ENCODE measurements around the gene AGBL4.
"Not testable (repeated sequence)": the region's sequence is repeated elsewhere in the genome, so short reads cannot be mapped to it uniquely, and the experiment has no call there.

Gene AGBL4

DNA sequence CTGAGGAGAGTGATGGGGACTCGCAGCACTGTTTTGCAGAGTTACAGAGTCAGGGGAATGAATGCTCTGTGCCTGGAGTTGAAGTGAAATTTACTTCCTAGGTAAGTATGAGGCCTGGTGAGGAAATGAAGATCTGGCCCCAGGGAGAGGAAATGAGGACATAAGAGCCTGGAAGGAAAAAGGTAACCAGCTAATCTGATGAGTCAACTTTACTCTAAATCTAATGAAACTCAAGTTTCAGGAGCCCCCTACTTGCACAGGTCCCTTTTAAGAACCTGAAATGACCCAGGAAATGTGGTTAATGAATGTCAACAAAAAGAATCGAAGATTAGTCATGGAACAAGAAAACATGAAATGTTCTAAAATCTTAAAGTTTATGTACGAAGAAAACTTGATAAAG, 599.0 kb downstream of the AGBL4 start:
- DNase-seq = no peak

DNA sequence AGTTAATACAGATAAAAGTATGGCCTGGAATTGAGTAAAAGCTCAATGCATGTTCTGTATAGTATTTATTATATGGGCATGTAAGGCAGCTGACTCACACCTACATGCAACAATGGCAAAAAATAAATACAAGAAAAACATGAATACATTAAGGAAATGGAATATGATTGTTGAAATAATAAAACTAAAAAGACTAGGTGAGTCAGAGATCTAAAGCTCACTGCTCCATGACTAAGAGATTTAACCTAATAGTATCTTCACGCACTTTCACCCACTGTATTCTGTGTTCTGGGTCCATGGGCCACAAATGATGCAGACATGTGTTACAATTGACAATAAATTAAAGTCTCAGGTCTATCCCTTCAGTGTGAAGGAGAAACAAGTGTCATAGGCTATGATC, 607.0 kb downstream of the AGBL4 start:
- DNase-seq = no peak

DNA sequence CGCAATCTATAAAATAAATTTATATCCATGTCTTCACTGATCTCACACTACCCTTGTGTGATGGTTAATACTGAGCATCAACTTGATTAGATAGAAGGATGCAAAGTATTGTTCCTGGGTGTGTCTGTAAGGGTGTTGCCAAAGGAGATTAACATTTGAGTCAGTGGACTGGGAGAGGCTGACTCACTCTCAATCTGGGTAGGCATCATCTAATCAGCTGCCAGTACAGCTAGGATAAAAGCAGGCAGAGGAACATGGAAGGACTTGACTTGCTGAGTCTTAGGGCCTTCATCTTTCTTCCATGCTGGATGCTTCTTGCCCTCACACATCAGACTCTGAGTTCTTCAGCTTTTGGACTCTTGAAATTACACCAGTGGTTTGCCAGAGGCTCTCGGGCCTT, 615.4 kb downstream of the AGBL4 start:
- DNase-seq = no peak

DNA sequence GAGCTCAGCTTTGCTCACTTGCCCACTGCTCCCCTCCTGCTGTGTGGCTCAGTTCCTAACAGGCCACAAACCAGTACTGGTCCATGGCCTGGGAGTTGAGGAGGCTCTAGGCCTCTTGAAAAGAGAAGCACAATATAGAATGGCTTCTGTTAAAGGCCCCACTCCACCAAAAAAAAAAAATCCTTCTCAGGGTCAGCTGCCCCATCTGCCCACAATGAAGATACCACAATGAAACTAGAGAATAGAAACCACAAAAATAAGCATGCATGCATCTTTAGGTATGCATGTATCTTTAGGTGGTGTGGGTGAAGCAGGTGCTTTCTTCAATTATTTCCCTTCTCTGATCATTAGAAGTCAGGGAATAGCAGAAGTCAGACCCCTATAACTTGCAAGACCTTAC, 626.7 kb downstream of the AGBL4 start:
- DNase-seq = no peak

DNA sequence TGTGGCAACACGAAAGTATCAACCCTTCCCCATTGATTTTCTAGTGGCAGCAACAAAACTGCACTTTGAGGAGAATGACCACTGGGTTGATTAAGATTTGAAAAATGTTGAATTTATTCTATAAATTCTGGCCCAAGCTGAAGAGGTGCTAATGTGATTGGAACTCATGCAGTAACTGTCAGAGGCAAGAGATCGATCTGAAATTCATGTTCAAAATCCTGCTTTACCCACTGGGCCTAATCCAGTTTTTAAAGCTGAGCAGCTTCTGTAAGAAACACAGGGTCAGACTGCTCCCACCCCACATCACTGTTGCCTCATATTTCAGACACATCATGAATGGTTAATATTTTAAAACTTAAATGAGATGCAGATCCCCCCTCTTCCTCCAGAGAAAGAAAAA, 629.6 kb downstream of the AGBL4 start:
- no peak for DNase-seq

DNA sequence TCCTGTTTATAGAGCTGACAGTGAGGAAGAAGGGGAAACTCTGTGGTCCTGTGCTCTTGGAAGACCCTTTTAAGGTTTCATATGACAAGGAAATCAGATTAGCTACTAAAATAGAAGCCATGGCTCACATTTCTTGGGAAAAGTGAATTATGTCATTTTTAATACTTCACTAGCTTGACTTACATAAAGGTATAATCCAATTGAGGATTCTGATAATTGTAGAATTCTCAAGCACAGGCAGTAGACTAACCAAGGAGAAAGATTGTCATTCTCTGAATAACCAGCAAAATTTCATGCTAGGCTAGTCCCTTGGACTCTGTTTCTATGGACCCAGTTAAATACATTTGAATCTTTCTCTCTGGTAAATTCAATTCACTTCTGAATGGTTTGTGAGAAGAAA, 634.1 kb downstream of the AGBL4 start:
- no peak for DNase-seq

DNA sequence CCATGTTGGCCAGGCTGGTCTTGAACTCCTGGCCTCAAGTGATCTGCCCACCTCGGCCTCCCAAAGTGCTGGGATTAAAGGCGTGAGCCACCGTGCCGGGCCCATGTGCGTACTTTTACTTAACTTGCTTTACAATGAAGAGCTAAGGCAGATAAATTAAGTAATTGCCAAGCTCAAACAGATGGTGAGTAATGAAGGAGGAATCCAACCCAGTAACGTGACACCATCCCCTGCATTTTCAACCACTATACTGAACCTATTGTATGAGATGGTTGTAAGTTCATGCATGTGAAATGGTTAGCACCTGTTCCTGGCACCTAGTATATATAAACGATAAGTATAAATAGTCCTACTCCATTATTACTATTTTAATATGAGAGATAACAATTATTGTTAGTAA, 659.1 kb downstream of the AGBL4 start:
- peak; percentile 65 for DNase-seq

DNA sequence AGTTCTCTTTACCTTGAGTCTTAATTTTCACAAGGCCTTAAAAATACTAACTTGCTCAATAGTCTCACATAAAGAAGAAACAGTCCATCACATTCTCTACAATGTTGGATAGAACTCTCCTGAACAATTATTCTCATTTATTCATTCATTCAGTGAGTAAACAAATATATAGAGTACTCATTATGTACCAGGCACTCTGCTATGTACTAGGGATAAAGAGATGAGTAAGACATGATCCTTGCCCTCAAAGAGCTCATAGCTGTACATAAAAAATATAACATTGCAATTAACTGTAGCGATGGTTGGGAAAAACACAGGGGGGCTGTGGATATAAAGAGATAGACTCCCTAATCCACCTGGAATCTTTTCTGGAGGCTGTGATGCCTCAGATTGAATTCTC, 660.1 kb downstream of the AGBL4 start:
- DNase-seq = peak; percentile 4

DNA sequence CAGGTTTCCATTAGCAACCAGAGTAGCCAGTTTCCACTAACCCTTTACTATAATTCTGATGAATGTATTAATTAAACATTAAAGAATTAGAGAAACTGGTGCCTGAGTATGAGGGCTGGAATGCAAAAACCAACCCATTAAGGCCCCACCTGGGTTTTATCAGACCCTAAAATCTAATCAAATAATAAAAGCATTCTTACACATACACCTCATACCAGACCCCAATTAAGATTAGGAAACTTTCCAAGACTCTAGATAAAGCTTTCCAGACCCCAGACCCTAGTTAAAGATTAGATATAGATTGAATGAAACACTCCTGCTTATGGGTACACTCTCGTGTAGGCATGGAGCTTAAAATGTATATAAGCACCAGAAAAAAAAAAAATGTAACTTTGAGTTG, 665.7 kb downstream of the AGBL4 start:
- no peak for DNase-seq

DNA sequence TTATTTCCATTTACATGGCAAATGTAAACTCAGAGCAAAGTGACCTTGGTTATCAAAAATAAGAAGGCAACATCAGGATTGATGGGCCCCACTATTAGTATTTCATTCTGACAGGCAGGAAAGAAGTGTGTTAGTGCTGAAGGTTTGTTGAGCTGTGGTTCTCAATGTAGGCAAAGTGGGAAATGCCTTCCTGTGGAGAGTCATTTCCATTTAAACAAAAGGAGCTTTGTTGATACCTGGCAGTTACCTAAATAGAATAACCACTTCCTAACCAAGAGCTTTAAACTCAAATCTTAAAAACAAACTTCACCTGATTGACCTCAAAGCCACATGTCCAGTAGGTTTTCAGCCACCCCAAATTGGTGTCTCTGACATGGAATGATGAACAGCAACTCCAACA, 667.2 kb downstream of the AGBL4 start:
- no peak for DNase-seq

DNA sequence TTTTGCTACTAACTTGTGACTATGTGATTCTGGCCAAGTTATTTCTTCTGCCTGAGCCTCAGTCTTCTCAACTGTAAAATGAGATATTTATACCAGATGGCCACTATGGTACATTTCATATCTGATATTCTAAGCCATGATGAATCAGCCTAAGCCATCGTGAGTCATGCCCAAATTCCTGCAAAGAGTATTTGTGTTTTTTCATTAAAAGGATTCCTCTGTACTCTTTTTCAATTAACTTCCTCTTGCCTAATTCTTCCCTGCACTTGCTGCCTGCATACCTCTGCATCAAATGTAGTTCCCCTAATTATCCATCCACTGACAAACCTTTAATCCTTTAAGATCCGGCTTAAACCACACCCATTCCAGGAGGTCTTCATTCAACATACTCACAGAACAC, 672.0 kb downstream of the AGBL4 start:
- DNase-seq = no peak

DNA sequence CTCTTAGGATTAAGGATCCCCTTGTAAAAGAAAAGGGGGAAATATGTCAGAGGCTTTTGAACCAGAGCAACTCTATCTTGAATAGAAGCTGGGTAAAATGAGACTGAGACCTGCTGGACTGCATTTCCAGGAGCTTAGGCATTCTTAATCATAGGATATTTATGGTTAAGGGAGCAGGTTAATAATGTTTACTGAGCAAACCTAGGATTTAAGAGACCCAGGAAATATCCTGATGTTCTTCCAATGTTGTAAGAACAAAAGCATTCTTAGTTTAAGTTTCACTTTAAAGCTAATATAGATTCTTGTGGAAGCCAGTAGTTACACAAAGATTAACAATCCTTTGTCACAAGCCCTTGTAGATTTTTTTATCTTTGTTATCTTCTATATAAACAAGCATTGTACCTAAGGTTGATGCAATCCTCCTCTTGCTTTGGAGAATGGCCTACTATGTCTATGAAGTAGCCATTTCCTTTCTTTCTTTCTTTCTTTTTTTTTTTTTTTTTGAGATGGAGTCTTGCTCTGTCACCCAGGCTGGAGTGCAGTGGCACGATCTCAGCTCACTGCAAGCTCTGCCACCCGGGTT, 676.9 kb downstream of the AGBL4 start:
- no peak for DNase-seq

DNA sequence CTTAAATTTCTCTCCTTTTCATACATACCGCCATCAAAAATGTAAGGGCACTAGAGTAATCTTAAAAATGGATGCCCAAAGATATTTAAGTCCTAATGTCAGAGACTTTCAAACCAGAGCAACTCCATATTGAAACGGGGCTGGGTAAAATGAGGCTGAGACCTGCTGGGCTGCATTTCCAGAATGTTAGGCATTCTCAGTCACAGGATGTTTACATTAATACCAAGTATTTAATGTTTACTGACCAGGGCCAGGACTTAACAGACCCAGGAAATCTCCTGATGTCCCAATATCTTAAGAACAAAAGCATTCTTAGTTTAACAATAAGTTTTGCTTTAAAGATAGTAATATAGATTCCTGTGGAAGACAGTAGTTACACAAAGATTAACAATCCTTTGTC, 683.2 kb downstream of the AGBL4 start:
- no peak for DNase-seq

DNA sequence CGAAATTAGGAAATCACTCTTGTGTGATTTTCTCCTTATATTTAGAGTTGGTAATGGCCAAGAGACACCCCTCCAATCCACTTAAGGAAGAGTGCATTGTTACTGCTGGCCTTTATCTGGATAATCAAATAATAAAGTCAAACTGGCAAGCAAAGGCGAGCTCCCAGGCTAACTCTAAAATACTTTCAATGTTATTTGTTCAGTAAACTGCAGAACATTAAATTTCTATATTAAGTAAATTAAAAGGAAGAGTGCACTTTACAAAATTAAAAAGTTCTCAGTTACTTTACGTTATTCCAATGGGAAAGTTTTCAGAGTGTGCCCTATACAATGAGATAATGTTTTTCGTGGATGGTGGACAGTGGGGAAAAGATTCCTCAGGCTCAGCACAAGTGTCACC, 684.7 kb downstream of the AGBL4 start:
- DNase-seq = no peak

DNA sequence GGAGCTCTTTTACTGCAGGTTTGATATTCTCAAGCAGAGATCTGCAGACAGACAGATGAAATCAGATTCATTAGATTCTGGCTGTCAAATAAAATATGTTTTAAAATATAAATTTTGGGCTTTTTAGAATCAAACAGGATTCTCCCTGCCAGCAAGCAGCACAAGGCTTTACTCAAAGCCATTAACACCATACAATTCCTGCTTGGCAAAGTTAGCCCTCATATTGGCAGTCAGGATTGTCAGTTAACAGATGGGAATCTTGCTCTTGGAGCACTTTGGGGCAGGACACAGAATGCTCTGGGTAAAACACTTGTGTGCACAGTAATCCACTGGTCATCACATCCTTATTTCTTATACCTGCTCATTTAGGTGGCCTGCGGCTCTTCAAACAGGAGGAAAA, 686.5 kb downstream of the AGBL4 start:
- DNase-seq = no peak

DNA sequence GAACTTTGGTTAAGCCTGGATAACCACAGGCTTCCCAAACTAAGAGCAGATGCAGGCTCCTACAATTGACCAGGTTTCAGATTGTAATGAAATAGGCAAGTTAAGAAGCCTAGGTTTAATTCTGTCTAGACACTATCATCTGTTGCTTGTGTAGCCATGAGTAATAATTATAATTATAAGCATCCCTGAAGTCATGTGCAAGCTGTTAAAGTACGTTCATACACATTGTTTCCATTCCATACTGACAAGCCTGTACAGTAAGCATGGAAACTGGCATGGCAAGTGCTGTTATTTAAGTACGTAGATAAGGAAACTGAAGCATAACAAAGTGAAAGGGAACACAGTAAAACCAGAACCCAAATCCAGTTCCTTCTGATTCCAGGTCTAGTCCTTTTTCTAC, 689.8 kb downstream of the AGBL4 start:
- peak; percentile 18 for DNase-seq

DNA sequence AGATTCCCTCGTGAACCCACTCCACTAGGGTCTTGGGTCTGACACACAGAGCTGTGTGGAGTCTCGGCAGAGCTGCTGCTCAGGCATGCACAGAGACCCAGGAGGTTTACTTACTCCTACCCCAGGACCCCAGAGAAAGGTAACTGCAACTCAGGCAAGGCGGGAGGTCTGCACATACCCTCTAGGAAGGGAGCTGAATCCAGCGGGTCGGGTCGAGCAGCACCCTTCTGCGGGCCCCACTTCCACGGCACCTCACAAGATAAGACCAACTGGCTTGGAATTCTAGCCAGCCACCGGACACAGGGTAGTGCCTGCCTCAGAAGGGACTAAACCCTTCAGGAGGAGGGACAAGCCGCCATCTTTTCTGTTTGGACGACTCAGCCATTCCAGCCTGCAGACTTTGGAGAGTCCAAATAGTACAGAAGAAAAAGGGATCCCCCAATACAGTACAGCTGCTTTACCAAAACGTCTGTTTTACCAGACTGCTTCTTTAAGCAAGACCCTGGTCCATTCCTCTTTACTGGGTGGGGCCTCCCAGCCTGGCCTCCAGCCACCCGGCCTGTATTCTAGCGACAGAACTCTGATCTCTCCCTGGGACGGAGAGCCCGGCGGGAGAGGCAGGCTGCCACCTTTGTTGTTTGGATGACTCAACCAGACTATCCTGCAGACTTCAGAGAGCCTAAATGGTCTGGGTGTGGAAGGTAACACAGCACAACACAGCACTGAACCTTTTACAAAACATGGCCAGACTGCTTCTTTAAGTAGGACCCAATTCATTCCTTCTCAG, 692.5 kb downstream of the AGBL4 start:
- peak; percentile 0 for DNase-seq

DNA sequence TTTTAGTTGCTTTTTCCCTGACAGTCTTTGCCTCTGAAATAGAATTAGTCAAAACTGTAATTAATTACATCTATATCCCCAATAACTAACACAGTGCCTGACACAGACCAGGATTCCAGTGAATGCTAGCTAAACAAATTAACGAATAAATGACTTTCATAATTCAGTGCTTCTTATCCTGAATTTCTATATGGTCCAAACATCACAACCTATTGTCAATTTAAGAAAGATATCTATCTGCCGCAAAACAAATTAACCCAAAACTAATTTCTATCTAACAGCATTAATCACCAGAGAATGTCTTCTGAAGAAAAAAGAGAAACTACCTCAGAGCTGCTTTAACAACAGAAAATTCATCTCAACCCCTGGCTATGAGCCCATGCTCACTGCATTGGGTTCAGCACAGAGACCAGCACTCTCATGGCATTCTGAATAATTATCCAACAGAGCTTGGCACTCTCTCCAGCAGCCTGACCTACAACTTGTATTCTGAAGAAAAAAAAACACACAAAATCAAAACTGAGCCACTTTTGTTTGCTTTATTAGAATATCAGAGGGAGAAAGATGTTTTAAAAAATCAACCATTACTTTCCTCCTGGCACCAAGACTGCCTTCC, 699.7 kb downstream of the AGBL4 start:
- no peak for DNase-seq

DNA sequence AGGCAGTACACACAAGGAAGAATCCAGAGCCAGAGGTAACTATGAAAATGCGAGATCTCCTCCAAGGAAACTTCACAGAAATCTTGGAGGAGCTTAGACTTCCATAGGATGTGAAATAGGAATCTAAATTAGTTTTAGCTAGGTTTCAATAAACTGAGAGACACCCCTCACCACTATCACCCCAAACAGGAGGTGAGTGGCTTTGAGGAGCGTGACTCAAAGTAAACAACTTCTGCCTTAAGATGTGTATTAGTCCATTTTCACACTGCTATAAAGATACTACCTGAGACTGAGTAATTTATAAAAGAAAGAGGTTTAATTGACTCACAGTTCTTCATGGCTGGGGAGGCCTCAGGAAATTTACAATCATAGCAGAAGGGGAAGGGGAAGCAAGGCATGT, 703.3 kb downstream of the AGBL4 start:
- DNase-seq = not testable (repeated sequence)

DNA sequence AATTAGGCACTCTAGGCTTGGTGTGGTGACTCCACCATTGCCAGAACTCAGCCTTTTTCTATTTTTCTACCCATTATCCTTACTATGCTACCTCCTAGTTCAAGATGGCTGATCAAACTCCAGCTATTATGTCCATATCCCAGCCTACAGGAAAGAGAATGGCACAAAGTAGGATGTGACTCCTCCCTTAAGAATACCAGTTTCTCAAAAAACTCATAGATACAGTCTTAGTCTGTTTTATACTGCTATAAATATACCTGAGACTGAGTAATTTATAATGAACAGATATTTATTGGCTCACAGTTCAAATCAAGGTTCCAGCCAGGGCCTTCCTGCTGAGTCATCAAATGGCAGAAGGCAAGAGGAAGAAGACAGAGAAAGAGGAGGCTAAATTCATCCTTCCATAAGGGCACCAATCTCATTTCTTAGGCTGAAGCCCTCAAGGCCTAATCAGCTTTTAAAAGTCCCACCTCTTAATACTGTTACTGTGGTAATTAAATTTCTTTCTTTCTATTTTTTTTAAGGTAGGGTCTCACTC, 704.3 kb downstream of the AGBL4 start:
- DNase-seq = no peak

DNA sequence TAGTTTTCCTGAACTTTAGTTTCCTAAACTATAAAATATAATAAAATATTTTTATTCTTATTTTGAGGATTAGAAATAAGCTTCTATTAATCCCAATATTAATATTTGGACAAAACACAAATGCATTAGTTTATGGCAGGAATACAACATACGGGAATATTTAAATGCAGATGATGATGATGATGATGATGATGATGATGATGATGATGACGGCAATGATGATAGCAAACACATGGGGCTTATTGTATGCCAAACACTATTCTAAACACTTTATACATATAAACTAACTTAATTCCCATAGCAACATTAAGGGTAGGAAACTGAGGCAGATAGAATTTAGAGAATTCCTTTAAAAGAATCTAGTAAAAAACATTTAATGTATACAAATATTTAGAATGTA, 705.5 kb downstream of the AGBL4 start:
- no peak for DNase-seq

DNA sequence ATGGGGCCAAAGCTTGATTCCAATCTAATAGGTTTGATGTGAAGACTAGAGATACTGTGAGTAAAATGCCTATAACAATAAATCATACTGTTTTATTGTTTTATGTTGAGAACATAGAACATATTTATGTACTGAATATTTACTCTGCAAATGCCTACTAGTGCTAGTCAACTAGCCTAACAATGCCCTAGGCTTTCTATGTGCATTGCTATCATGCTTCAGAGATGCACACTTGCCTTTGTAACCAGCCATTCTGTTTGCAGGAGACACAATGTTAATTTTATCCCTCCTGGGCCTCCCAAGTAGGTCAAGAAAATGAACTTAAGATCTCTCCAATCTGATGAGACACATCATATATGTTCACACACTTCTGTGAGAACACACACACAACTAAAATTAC, 716.3 kb downstream of the AGBL4 start:
- DNase-seq = no peak

DNA sequence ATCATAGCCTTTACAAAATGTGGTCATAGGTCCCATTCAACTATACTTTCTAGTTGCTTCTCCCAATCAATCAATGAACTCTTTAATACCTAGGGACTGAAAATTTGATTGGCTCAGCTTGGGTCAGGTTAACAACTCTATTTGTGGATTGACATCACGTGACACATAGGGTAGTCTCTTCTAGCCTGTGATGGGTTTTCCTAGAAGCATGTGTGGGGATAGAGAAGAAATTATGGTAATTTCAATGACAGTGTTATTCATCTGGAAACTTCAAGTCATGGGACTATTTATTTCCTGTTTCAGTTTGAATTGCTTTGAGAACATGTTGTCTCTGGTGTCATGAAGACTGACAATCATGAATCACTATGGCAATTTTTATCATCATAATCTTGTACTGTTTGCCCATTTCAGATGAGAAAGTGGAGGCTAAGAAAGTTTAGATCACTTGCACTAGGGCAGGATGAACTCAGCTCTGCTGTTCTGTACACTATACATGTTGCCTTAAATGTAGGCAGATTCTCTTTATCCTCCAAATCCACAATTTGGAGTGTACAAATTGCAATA, 717.2 kb downstream of the AGBL4 start:
- no peak for DNase-seq

DNA sequence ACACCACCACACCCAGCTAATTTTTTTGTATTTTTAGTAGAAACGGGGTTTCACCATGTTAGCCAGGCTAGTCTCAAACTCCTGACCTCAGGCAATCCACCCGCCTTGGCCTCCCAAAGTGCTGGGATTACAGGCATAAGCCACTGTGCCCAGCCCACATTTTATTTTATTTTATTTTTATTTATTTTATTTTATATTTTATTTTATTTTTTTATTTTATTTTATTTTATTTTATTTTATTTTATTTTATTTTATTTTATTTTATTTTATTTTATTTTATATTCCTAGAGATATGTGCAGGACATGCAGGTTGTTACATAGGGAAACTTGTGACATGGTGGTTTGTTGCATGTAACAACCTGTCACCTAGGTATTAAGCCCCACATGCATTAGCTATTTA, 721.4 kb downstream of the AGBL4 start:
- DNase-seq = not testable (repeated sequence)

Measured in NCI-H69 (cell line).